ENCODE data around the gene ARMC8. TPM values are rescaled to one million over a fixed set of nuclear protein-coding genes. Genes with fewer than 3 reads are reported as not detected.

The ARMC8 gene
- total RNA-seq, 1 donor from 2014 or later = 46.5 TPM

- no peak for TF ChIP-seq CTCF (IDR thresholded peaks at IDR 0.05)
- peaks cover 6% of the 10 kb centered on the region for H3K36me3 Mint-ChIP-seq (ENCODE audit: unreplicated experiment)
- peaks cover 3% of the 10 kb centered on the region for H3K4me1 Mint-ChIP-seq (ENCODE audit: unreplicated experiment)
Observed at GRCh38 chr3:138303474-138303873, 116.4 kb downstream of the ARMC8 start.

GRCh38 chr3:138307899-138308298, 120.8 kb downstream of the ARMC8 start:
- H3K4me3 Mint-ChIP-seq (ENCODE audit: unreplicated experiment) = no peak overlapping the region
- peaks cover 3% of the 10 kb centered on the region for H3K4me1 Mint-ChIP-seq (ENCODE audit: unreplicated experiment)
- no peak overlapping the region for H3K27ac Mint-ChIP-seq (ENCODE audit: unreplicated experiment)
- peaks cover 39% of the 10 kb centered on the region for H3K27me3 Mint-ChIP-seq (ENCODE audit: unreplicated experiment)
- H3K9me3 Mint-ChIP-seq (ENCODE audit: unreplicated experiment) = peaks cover 42% of the 10 kb centered on the region
- no peak for TF ChIP-seq CTCF (IDR thresholded peaks at IDR 0.05)
- H3K36me3 Mint-ChIP-seq (ENCODE audit: unreplicated experiment) = peaks cover 4% of the 10 kb centered on the region
- DNase-seq (ENCODE audit: extremely low spot score, unreplicated experiment) = no peak

More at GRCh38 chr3:138303474-138303873, 116.4 kb downstream of the ARMC8 start:
- Mint-ChIP-seq H3K27ac (ENCODE audit: unreplicated experiment) (no peak overlapping the region), H3K27me3 (ENCODE audit: unreplicated experiment) (peaks cover 8% of the 10 kb centered on the region), H3K4me3 (ENCODE audit: unreplicated experiment) (no peak overlapping the region), H3K9me3 (ENCODE audit: unreplicated experiment) (peaks cover 13% of the 10 kb centered on the region)
- no peak for DNase-seq (ENCODE audit: extremely low spot score, unreplicated experiment)

- H3K36me3 Mint-ChIP-seq (ENCODE audit: unreplicated experiment) = peaks cover 4% of the 10 kb centered on the region
- H3K4me1 Mint-ChIP-seq (ENCODE audit: unreplicated experiment) = no peaks in the 10 kb centered on the region
- no peak overlapping the region for H3K4me3 Mint-ChIP-seq (ENCODE audit: unreplicated experiment)
- H3K9me3 Mint-ChIP-seq (ENCODE audit: unreplicated experiment) = peaks cover 42% of the 10 kb centered on the region
- peaks cover 47% of the 10 kb centered on the region for H3K27me3 Mint-ChIP-seq (ENCODE audit: unreplicated experiment)
- no peak overlapping the region for H3K27ac Mint-ChIP-seq (ENCODE audit: unreplicated experiment)
- DNase-seq (ENCODE audit: extremely low spot score, unreplicated experiment) = no peak
- no peak for TF ChIP-seq CTCF (IDR thresholded peaks at IDR 0.05)
Observed at GRCh38 chr3:138308783-138309182, 121.7 kb downstream of the ARMC8 start.

GRCh38 chr3:138310494-138310893, 123.4 kb downstream of the ARMC8 start:
- Mint-ChIP-seq H3K9me3 (ENCODE audit: unreplicated experiment) (peaks cover 42% of the 10 kb centered on the region), H3K4me3 (ENCODE audit: unreplicated experiment) (no peak overlapping the region), H3K27me3 (ENCODE audit: unreplicated experiment) (peaks cover 58% of the 10 kb centered on the region), H3K27ac (ENCODE audit: unreplicated experiment) (no peak overlapping the region), H3K4me1 (ENCODE audit: unreplicated experiment) (no peaks in the 10 kb centered on the region), H3K36me3 (ENCODE audit: unreplicated experiment) (peaks cover 4% of the 10 kb centered on the region)
- TF ChIP-seq CTCF (IDR thresholded peaks at IDR 0.05) = no peak
- no peak for DNase-seq (ENCODE audit: extremely low spot score, unreplicated experiment)

GRCh38 chr3:138314751-138315150, 127.7 kb downstream of the ARMC8 start:
- Mint-ChIP-seq H3K27me3 (ENCODE audit: unreplicated experiment) (peaks cover 53% of the 10 kb centered on the region), H3K4me1 (ENCODE audit: unreplicated experiment) (no peaks in the 10 kb centered on the region), H3K36me3 (ENCODE audit: unreplicated experiment) (no peaks in the 10 kb centered on the region), H3K9me3 (ENCODE audit: unreplicated experiment) (peaks cover 27% of the 10 kb centered on the region), H3K27ac (ENCODE audit: unreplicated experiment) (no peak overlapping the region), H3K4me3 (ENCODE audit: unreplicated experiment) (no peak overlapping the region)
- no peak for DNase-seq (ENCODE audit: extremely low spot score, unreplicated experiment)
- no peak for TF ChIP-seq CTCF (IDR thresholded peaks at IDR 0.05)

Measured in osteocyte (in vitro differentiated cells).